Hepatocyte (in vitro differentiated cells): Measurements from ENCODE around the gene OR4X1. TPM values are rescaled to one million over a fixed set of nuclear protein-coding genes. Genes with fewer than 3 reads are reported as not detected.

Experiments
- DNase-seq: peaks from one replicate; pipeline ENCODE4 v3.0.0-alpha.2; 2016; ENCODE audit warnings: low spot score
- H2AFZ ChIP-seq: fragments of 200-600 bp; sonication (generic); 2 replicates; pipeline ENCODE4 v1.6.0; 2016; ENCODE audit warnings: antibody characterized with exemption, mild to moderate bottlenecking
- H3K27ac ChIP-seq: fragments of 200-600 bp; sonication (generic); 2 replicates; pipeline ENCODE4 v1.5.1; 2016; ENCODE audit warnings: mild to moderate bottlenecking
- H3K27me3 ChIP-seq: fragments of 200-600 bp; sonication (generic); 2 replicates; pipeline ENCODE4 v1.6.1; 2016
- H3K36me3 ChIP-seq: fragments of 200-600 bp; sonication (generic); replicated peaks from 2 replicates; pipeline ENCODE4 v1.5.1; 2016; ENCODE audit warnings: low read depth; ENCODE audit not compliant: insufficient read depth
- H3K4me1 ChIP-seq: fragments of 200-600 bp; sonication (generic); 2 replicates; pipeline ENCODE4 v1.5.1; 2016; ENCODE audit warnings: mild to moderate bottlenecking, moderate library complexity; ENCODE audit not compliant: insufficient read depth
- H3K4me2 ChIP-seq: fragments of 200-600 bp; sonication (generic); 2 replicates; pipeline ENCODE4 v1.6.0; 2016
- H3K4me3 ChIP-seq: fragments of 200-600 bp; sonication (generic); 2 replicates; pipeline ENCODE4 v1.5.1; 2016; ENCODE audit warnings: mild to moderate bottlenecking
- H3K79me2 ChIP-seq: fragments of 200-600 bp; sonication (generic); 2 replicates; pipeline ENCODE4 v1.6.0; 2017; ENCODE audit warnings: mild to moderate bottlenecking
- H3K9me2 ChIP-seq: fragments of 200-600 bp; sonication (generic); replicated peaks from 2 replicates; pipeline ENCODE4 v1.6.0; 2017; ENCODE audit warnings: mild to moderate bottlenecking; ENCODE audit not compliant: insufficient read depth
- H3K9me3 ChIP-seq: fragments of 200-600 bp; sonication (generic); 2 replicates; pipeline ENCODE4 v1.5.1; 2016; ENCODE audit warnings: low read depth, mild to moderate bottlenecking
- H4K20me1 ChIP-seq: fragments of 200-600 bp; sonication (generic); 2 replicates; pipeline ENCODE4 v1.6.0; 2016; ENCODE audit warnings: mild to moderate bottlenecking; ENCODE audit not compliant: insufficient read depth, poor library complexity, severe bottlenecking
- CTCF ChIP-seq: fragments of 200-600 bp; sonication (generic); IDR thresholded peaks from 2 replicates; pipeline ENCODE4 v1.5.1; 2016; ENCODE audit warnings: antibody characterized with exemption, mild to moderate bottlenecking; ENCODE audit not compliant: poor library complexity
- EZH2 ChIP-seq: fragments of 200-600 bp; sonication (generic); IDR thresholded peaks from 2 replicates; pipeline ENCODE4 v1.6.1; 2016; ENCODE audit warnings: antibody characterized with exemption, mild to moderate bottlenecking, borderline replicate concordance
- EZH2phosphoT487 ChIP-seq: fragments of 200-600 bp; sonication (generic); IDR thresholded peaks from one replicate; pipeline ENCODE4 v1.6.1; 2018; ENCODE audit warnings: antibody characterized with exemption, mild to moderate bottlenecking, low read depth, moderate library complexity; ENCODE audit not compliant: unreplicated experiment, severe bottlenecking
- WGBS: methylation state at CpG from one replicate; pipeline ENCODE4 v1.1.6; 2016; ENCODE audit warnings: low lambda C conversion rate; ENCODE audit errors: missing lambda C conversion rate; 5-methylcytosine and 5-hydroxymethylcytosine counted together
- polyA plus RNA-seq: library from polyadenylated mRNA; unstranded; fragments of >200 nt; fragmentation: Nextera tagmentation; extraction: Ambion mirVana; gene quantifications from 2 replicates; pipeline ENCODE4 v1.2.1, GENCODE V29; 2016
- total RNA-seq: library from RNA; depleted of rRNA; stranded (reverse); fragments of >200 nt; gene quantifications from 2 replicates; pipeline ENCODE4 v1.2.3, GENCODE V29; 2014

The OR4X1 gene
- total and polyA plus RNA-seq, 2 experiments from 2014 or later, result not detected

DNA sequence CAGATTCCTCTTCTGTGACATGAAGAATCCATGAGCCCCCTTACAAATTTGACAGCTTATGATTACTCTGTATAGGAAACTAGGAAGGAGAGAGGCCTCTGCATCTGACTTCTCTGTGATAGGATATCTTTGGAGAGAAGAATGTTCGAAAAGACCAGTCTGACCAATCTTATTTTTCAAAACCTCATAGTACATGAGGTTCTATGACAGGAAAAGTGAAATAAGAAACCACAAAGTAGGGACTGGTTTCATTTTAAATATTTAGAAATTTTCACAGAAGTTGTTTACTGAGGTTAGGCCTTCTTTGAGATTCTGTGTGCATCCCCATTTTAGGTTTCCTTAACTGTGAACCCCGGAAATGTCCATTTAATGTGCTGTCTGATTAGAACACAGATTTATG is 2.1 kb upstream of the OR4X1 start:
- no peak overlapping the region for H3K27ac ChIP-seq
- H3K4me2 ChIP-seq, result no peak overlapping the region
- H3K4me1 ChIP-seq, result no peaks in the 10 kb centered on the region
- TF ChIP-seq EZH2, result no peak
- no peak for TF ChIP-seq EZH2phosphoT487
- TF ChIP-seq CTCF, result no peak
- H3K4me3 ChIP-seq, result no peak overlapping the region
- no peak overlapping the region for H2AFZ ChIP-seq
- no peaks in the 10 kb centered on the region for H4K20me1 ChIP-seq
- H3K79me2 ChIP-seq, result no peaks in the 10 kb centered on the region
- no peaks in the 10 kb centered on the region for H3K27me3 ChIP-seq
- H3K36me3 ChIP-seq, result no peaks in the 10 kb centered on the region
- H3K9me2 ChIP-seq, result no peaks in the 10 kb centered on the region
- no peak for DNase-seq
- no peaks in the 10 kb centered on the region for H3K9me3 ChIP-seq
- 58% methylated on average over 2 of the region's 2 CpGs for WGBS

DNA sequence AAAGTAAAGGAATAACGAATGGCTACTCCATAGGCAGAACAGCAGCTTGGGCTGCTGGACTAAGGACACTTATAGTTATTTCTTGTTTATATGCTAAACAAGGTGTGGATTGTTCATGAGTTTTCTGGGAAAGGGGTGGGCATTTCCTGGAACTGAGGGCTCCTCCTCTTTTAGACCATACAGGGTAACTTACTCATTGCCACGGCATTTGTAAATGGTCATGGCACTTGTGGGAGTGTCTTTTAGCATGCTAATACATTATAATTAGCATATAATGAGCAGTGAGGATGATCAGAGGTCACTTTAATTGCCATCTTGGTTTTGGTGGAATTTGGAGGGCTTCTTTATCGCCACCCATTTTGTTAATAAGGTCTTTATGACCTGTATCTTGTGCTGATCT is 7.0 kb downstream of the OR4X1 start:
- Histone ChIP-seq H3K27ac (no peak overlapping the region), H4K20me1 (no peaks in the 10 kb centered on the region), H3K4me1 (no peaks in the 10 kb centered on the region), H3K4me3 (no peak overlapping the region), H2AFZ (no peak overlapping the region), H3K4me2 (no peak overlapping the region), H3K79me2 (no peaks in the 10 kb centered on the region), H3K36me3 (no peaks in the 10 kb centered on the region), H3K9me2 (no peaks in the 10 kb centered on the region), H3K9me3 (no peaks in the 10 kb centered on the region), H3K27me3 (no peaks in the 10 kb centered on the region)
- 40% methylated on average over 3 of the region's 3 CpGs for WGBS
- DNase-seq, result no peak
- TF ChIP-seq CTCF, result no peak
- TF ChIP-seq EZH2phosphoT487, result no peak
- TF ChIP-seq EZH2, result no peak

DNA sequence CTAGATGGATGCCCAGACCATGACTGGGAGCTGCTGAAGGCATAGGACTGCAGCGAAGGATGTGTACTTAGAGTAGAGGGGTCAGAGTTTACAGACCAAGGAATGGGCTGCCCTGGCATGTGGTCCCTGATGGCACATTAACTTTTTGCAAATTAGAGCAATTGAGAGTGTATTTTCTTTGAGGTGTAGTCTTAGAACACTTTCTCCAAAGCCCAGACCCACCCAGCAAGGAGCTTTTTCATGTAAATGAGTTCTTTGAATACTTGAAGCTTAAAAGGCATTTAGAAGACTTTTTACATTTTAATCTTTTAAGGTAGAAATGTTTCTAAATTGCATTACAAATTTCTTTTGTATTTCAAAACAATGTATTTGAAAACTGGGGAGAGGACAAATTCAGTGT is 8.9 kb downstream of the OR4X1 start:
- Histone ChIP-seq H3K27ac (no peak overlapping the region), H3K9me3 (no peaks in the 10 kb centered on the region), H3K27me3 (no peaks in the 10 kb centered on the region), H3K36me3 (no peaks in the 10 kb centered on the region), H3K79me2 (no peaks in the 10 kb centered on the region), H4K20me1 (no peaks in the 10 kb centered on the region), H3K4me1 (no peaks in the 10 kb centered on the region), H3K4me2 (no peak overlapping the region), H3K9me2 (no peaks in the 10 kb centered on the region), H2AFZ (no peak overlapping the region), H3K4me3 (no peak overlapping the region)
- DNase-seq, result no peak
- WGBS, result 41% methylated on average over 1 of the region's 1 CpG
- no peak for TF ChIP-seq EZH2
- TF ChIP-seq EZH2phosphoT487, result no peak
- no peak for TF ChIP-seq CTCF

- Histone ChIP-seq H3K4me3 (no peak within 1 kb of the TSS), H3K27ac (no peak within 1 kb of the TSS), H3K4me2 (no peak within 1 kb of the TSS), H3K36me3 (no peaks in the 10 kb centered on the region), H4K20me1 (no peaks in the 10 kb centered on the region), H3K9me2 (no peaks in the 10 kb centered on the region), H3K79me2 (no peaks in the 10 kb centered on the region), H3K9me3 (no peaks in the 10 kb centered on the region), H3K27me3 (no peaks in the 10 kb centered on the region), H3K4me1 (no peaks in the 10 kb centered on the region), H2AFZ (no peak within 1 kb of the TSS)
- DNase-seq, result no peak
- TF ChIP-seq CTCF (no peak), EZH2 (no peak), EZH2phosphoT487 (no peak)
- WGBS, result 57% methylated on average over 1 of the region's 1 CpG
These were observed 42.3 kb downstream of the OR4X1 start, which contains the start of gene OR4S1 for GRCh38 chr11:48305923-48306322. OR4S1 (plus strand) TSS chr11:48306223; CDS start chr11:48306223, 0 bp downstream.
